ENCODE results near the gene STPG2. TPM values are rescaled to one million over a fixed set of nuclear protein-coding genes. Genes with fewer than 3 reads are reported as not detected.

Gene STPG2
- total RNA-seq, 4 donors from 2014 or later: 0.42 TPM; not detected in 3

DNA sequence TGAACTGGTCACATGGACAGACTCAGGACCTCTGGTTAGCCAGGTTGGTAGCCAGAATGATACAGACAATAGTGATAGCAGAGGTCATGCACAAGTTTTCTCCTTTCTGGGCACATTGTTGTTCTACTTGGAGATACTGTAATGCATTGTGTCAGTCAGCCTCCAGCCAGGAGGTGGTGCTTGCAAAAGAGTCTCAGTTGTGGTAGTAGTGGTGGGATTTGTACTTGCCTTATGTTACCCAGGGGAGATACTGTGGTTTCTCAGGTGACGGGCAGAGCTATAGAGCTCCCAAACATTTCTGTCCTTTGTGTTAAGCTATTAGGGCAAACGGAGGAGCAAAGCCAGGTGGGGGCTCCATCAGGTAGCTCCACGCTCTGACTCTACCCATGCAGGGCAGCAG, 190.5 kb downstream of the STPG2 start:
- no peak overlapping the region for H3K4me3 ChIP-seq
- intact Hi-C loops (cut with DNase I; ENCODE audit: low total_unique reads) (no loop called here), in situ Hi-C loops (cut with MboI; ENCODE audit: low sequenced_read_pairs in 4 of 4) (no loop called here)
- no peaks in the 10 kb centered on the region for H3K36me3 ChIP-seq
- ATAC-seq (no peak), DNase-seq (no peak)
- no peaks in the 10 kb centered on the region for H3K4me1 ChIP-seq
- H3K27ac ChIP-seq: no peak overlapping the region
- no peaks in the 10 kb centered on the region for H3K27me3 ChIP-seq
- TF ChIP-seq POLR2A (IDR thresholded peaks at IDR 0.05) (no peak), CTCF (IDR thresholded peaks at IDR 0.05 in 4 of 5, conservative IDR thresholded peaks at IDR 0.05 in 1 of 5) (no peak)
- no peaks in the 10 kb centered on the region for H3K9me3 ChIP-seq

- H3K9me3 ChIP-seq: no peaks in the 10 kb centered on the region
- H3K4me1 ChIP-seq: no peaks in the 10 kb centered on the region
- ATAC-seq: no peak
- in situ Hi-C loops (cut with MboI; ENCODE audit: low sequenced_read_pairs in 4 of 4): no loop called here
- DNase-seq: no peak
- H3K27ac ChIP-seq: no peak overlapping the region
- H3K36me3 ChIP-seq: no peaks in the 10 kb centered on the region
- no peaks in the 10 kb centered on the region for H3K27me3 ChIP-seq
- TF ChIP-seq CTCF (IDR thresholded peaks at IDR 0.05 in 4 of 5, conservative IDR thresholded peaks at IDR 0.05 in 1 of 5) (no peak), POLR2A (IDR thresholded peaks at IDR 0.05) (no peak)
- no peak overlapping the region for H3K4me3 ChIP-seq
- intact Hi-C loops (cut with DNase I; ENCODE audit: low total_unique reads): no loop called here
These were observed 192.4 kb downstream of the STPG2 start for GRCh38 chr4:97950836-97951235.

DNA sequence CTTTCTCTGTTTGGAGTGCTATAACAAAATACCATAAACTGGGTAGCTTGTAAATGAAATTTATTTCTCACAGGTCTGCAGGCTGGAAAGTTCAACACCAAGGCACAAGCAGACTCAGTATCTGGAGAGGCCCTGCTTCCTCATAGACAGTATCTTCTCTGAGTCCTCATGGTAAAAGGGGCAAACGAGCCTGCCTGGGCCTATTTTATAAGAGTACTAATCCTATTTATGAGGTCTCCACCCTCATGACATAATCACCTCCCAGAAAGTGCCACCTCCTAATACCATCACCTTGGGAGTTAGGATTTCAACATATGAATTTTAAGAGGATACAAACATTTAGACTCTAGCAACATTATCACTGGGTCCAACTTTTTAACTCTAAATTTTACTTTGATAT, 200.3 kb downstream of the STPG2 start:
- DNase-seq (no peak), ATAC-seq (no peak)
- no peaks in the 10 kb centered on the region for H3K36me3 ChIP-seq
- H3K4me1 ChIP-seq: no peaks in the 10 kb centered on the region
- no peaks in the 10 kb centered on the region for H3K27me3 ChIP-seq
- intact Hi-C loops (cut with DNase I; ENCODE audit: low total_unique reads): no loop called here
- H3K4me3 ChIP-seq: no peak overlapping the region
- in situ Hi-C loops (cut with MboI; ENCODE audit: low sequenced_read_pairs in 4 of 4): no loop called here
- H3K27ac ChIP-seq: no peak overlapping the region
- H3K9me3 ChIP-seq: no peaks in the 10 kb centered on the region
- TF ChIP-seq CTCF (IDR thresholded peaks at IDR 0.05 in 4 of 5, conservative IDR thresholded peaks at IDR 0.05 in 1 of 5) (no peak), POLR2A (IDR thresholded peaks at IDR 0.05) (no peak)

DNA sequence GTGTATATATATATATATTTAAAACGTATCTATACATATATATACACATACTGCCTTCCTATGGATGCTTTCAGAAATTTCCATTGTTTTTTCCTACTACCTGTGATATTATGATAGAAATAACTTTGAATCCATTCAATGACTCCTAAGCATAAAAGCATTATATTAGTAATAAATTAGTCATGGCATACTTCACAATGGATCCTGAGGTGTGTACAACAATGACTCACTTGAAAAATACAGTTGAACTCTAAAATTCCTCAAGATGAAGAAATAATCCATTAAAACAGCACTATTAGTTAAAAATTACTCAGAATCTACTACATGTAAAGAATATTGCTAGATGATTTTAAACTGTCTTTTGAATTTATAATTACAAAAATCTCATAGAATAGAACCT, 201.1 kb downstream of the STPG2 start:
- Histone ChIP-seq H3K4me1 (no peaks in the 10 kb centered on the region), H3K27ac (no peak overlapping the region), H3K36me3 (no peaks in the 10 kb centered on the region), H3K27me3 (no peaks in the 10 kb centered on the region), H3K4me3 (no peak overlapping the region), H3K9me3 (no peaks in the 10 kb centered on the region)
- in situ Hi-C loops (cut with MboI; ENCODE audit: low sequenced_read_pairs in 4 of 4): no loop called here
- intact Hi-C loops (cut with DNase I; ENCODE audit: low total_unique reads): no loop called here
- DNase-seq (no peak), ATAC-seq (no peak)
- TF ChIP-seq CTCF (IDR thresholded peaks at IDR 0.05 in 4 of 5, conservative IDR thresholded peaks at IDR 0.05 in 1 of 5) (no peak), POLR2A (IDR thresholded peaks at IDR 0.05) (no peak)

- Histone ChIP-seq H3K9me3 (no peaks in the 10 kb centered on the region), H3K4me3 (no peak overlapping the region), H3K4me1 (no peaks in the 10 kb centered on the region), H3K36me3 (no peaks in the 10 kb centered on the region), H3K27me3 (no peaks in the 10 kb centered on the region), H3K27ac (no peak overlapping the region)
- no peak for DNase-seq
- ATAC-seq: no peak
- intact Hi-C loops (cut with DNase I; ENCODE audit: low total_unique reads): no loop called here
- in situ Hi-C loops (cut with MboI; ENCODE audit: low sequenced_read_pairs in 4 of 4): no loop called here
- TF ChIP-seq POLR2A (IDR thresholded peaks at IDR 0.05) (no peak), CTCF (IDR thresholded peaks at IDR 0.05 in 4 of 5, conservative IDR thresholded peaks at IDR 0.05 in 1 of 5) (no peak)
These were observed 205.1 kb downstream of the STPG2 start for GRCh38 chr4:97938141-97938540.
